ACC112 (cell line): Measurements from ENCODE around the gene IPO13.

Source experiments
- H2AFZ ChIP-seq: fragments of 200-600 bp; sonication (generic); one replicate; pipeline ENCODE4 v1.6.0; 2017; ENCODE audit warnings: antibody characterized with exemption, low read length; ENCODE audit not compliant: unreplicated experiment
- H3K27ac ChIP-seq: fragments of 200-600 bp; sonication (generic); 2 replicates; pipeline ENCODE4 v1.5.1; 2014; ENCODE audit warnings: low read depth, mild to moderate bottlenecking, antibody characterized with exemption, low read length, moderate library complexity
- H3K27me3 ChIP-seq: fragments of 200-600 bp; sonication (generic); 2 replicates; pipeline ENCODE4 v1.6.1; 2014; ENCODE audit warnings: mild to moderate bottlenecking, antibody characterized with exemption, low read length, moderate library complexity, mixed read lengths; ENCODE audit not compliant: insufficient read depth
- H3K36me3 ChIP-seq: fragments of 200-600 bp; sonication (generic); 2 replicates; pipeline ENCODE4 v1.6.1; 2016; ENCODE audit warnings: mild to moderate bottlenecking, antibody characterized with exemption, low read length, moderate library complexity, mixed read lengths; ENCODE audit not compliant: insufficient read depth
- H3K4me1 ChIP-seq: fragments of 200-600 bp; sonication (generic); one replicate; pipeline ENCODE4 v1.6.1; 2016; ENCODE audit warnings: low read length, mixed read lengths; ENCODE audit not compliant: insufficient read depth, unreplicated experiment, control insufficient read depth
- H3K4me3 ChIP-seq: fragments of 200-600 bp; sonication (generic); 2 replicates; pipeline ENCODE4 v1.5.1; 2014; ENCODE audit warnings: mild to moderate bottlenecking, low read depth, low read length
- H3K79me2 ChIP-seq: fragments of 200-600 bp; sonication (generic); one replicate; pipeline ENCODE4 v1.6.0; 2016; ENCODE audit warnings: low read length; ENCODE audit not compliant: control insufficient read depth, unreplicated experiment, insufficient read depth

The IPO13 gene

GRCh38 chr1:43931711-43932660 lies 14.8 kb upstream of the IPO13 start:
- peaks cover 13% of the 10 kb centered on the region for H3K4me1 ChIP-seq
- H3K27me3 ChIP-seq: peaks cover 9% of the 10 kb centered on the region; the same call in 1 of the 2 replicates
- H3K36me3 ChIP-seq: peaks cover 8% of the 10 kb centered on the region; the same call in 1 of the 2 replicates
- no peaks in the 10 kb centered on the region for H3K79me2 ChIP-seq
- H3K4me3 ChIP-seq: no peak overlapping the region
- no peak overlapping the region for H3K27ac ChIP-seq
- H2AFZ ChIP-seq: no peak overlapping the region

- peaks cover 13% of the 10 kb centered on the region for H3K4me1 ChIP-seq
- H3K27me3 ChIP-seq: peaks cover 9% of the 10 kb centered on the region; the same call in 1 of the 2 replicates
- H3K36me3 ChIP-seq: peaks cover 8% of the 10 kb centered on the region; the same call in 1 of the 2 replicates
- H3K79me2 ChIP-seq: no peaks in the 10 kb centered on the region
- no peak overlapping the region for H3K27ac ChIP-seq
- peak overlapping the region; percentile 68 for H3K4me3 ChIP-seq
- H2AFZ ChIP-seq: no peak overlapping the region
Observed at GRCh38 chr1:43932786-43933385, 13.9 kb upstream of the IPO13 start.

GRCh38 chr1:43933386-43934100 lies 13.2 kb upstream of the IPO13 start, which contains the start of gene ARTN:
TSS of gene ARTN (plus strand) at chr1:43933801. CDS start at chr1:43935657, 1,856 bp downstream.
- H3K27me3 ChIP-seq: peaks cover 9% of the 10 kb centered on the region; the same call in 1 of the 2 replicates
- H2AFZ ChIP-seq: no peak within 1 kb of the TSS

DNA sequence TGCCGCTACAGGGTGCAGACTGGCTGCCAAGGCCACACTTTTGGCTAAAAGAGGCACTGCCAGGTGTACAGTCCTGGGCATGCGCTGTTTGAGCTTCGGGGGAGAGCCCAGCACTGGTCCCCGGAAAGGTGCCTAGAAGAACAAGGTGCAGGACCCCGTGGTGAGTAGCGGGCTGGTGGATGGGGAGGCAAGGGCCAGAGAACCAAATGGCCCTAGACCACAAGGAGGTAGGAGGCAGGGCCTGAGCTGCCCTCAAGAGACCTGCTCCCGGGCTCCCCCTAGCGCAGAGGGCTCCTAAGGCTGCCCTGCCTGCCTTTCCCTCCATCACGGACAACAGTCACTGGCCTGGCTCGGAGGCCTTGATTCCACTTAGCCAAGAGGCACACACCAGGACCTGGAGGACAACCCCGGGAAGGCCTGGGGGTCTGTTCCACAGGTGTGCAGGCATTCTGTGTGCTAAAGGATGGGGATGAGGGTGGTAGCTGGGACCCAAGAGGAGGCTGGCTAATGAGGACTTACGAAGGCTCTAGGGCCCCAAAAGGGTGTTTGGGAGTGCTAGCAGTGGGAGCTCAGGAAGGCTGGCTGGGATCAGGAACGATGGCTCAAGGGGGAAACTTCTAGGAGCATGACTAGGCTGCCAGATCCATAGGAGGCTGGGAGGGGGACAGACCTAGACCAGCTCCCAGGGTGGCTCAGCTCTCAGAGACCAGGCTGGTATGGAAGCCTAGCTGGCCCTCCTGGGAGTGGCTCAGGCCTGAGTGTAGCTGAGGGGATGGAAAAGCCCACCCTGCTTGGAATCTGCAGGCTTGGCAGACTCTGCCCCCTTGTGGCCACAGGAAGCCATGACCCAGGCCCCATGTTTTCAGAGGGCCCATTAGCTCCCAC lies 12.4 kb upstream of the IPO13 start:
- H3K27ac ChIP-seq: no peak overlapping the region
- H3K4me3 ChIP-seq: peak overlapping the region; percentile 68
- H3K79me2 ChIP-seq: no peaks in the 10 kb centered on the region
- peaks cover 13% of the 10 kb centered on the region for H3K4me1 ChIP-seq
- peaks cover 8% of the 10 kb centered on the region; the same call in 1 of the 2 replicates for H3K36me3 ChIP-seq
- H2AFZ ChIP-seq: no peak overlapping the region
- H3K27me3 ChIP-seq: peaks cover 9% of the 10 kb centered on the region; the same call in 1 of the 2 replicates

More at GRCh38 chr1:43933386-43934100, 13.2 kb upstream of the IPO13 start, which contains the start of gene ARTN:
- peak within 1 kb of the TSS; percentile 68 for H3K4me3 ChIP-seq
- H3K36me3 ChIP-seq: peaks cover 8% of the 10 kb centered on the region; the same call in 1 of the 2 replicates
- H3K79me2 ChIP-seq: no peaks in the 10 kb centered on the region
- no peak within 1 kb of the TSS for H3K27ac ChIP-seq
- H3K4me1 ChIP-seq: peaks cover 13% of the 10 kb centered on the region

GRCh38 chr1:43934986-43935324 lies 11.8 kb upstream of the IPO13 start:
- Histone ChIP-seq H3K4me1 (peaks cover 13% of the 10 kb centered on the region), H3K4me3 (no peak overlapping the region), H2AFZ (no peak overlapping the region), H3K79me2 (no peaks in the 10 kb centered on the region), H3K27ac (no peak overlapping the region), H3K27me3 (peaks cover 9% of the 10 kb centered on the region; the same call in 1 of the 2 replicates), H3K36me3 (peaks cover 4% of the 10 kb centered on the region; the same call in 1 of the 2 replicates)

- Histone ChIP-seq H3K4me3 (peak overlapping the region; percentile 58), H3K79me2 (no peaks in the 10 kb centered on the region), H3K4me1 (peaks cover 13% of the 10 kb centered on the region), H2AFZ (no peak overlapping the region), H3K27me3 (peaks cover 9% of the 10 kb centered on the region; the same call in 1 of the 2 replicates), H3K36me3 (no peaks in the 10 kb centered on the region), H3K27ac (no peak overlapping the region)
Observed at GRCh38 chr1:43935711-43936427, 10.9 kb upstream of the IPO13 start.

DNA sequence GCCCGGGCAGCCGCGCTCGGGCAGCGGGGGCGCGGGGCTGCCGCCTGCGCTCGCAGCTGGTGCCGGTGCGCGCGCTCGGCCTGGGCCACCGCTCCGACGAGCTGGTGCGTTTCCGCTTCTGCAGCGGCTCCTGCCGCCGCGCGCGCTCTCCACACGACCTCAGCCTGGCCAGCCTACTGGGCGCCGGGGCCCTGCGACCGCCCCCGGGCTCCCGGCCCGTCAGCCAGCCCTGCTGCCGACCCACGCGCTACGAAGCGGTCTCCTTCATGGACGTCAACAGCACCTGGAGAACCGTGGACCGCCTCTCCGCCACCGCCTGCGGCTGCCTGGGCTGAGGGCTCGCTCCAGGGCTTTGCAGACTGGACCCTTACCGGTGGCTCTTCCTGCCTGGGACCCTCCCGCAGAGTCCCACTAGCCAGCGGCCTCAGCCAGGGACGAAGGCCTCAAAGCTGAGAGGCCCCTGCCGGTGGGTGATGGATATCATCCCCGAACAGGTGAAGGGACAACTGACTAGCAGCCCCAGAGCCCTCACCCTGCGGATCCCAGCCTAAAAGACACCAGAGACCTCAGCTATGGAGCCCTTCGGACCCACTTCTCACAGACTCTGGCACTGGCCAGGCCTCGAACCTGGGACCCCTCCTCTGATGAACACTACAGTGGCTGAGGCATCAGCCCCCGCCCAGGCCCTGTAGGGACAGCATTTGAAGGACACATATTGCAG lies 10.2 kb upstream of the IPO13 start:
- no peak overlapping the region for H2AFZ ChIP-seq

DNA sequence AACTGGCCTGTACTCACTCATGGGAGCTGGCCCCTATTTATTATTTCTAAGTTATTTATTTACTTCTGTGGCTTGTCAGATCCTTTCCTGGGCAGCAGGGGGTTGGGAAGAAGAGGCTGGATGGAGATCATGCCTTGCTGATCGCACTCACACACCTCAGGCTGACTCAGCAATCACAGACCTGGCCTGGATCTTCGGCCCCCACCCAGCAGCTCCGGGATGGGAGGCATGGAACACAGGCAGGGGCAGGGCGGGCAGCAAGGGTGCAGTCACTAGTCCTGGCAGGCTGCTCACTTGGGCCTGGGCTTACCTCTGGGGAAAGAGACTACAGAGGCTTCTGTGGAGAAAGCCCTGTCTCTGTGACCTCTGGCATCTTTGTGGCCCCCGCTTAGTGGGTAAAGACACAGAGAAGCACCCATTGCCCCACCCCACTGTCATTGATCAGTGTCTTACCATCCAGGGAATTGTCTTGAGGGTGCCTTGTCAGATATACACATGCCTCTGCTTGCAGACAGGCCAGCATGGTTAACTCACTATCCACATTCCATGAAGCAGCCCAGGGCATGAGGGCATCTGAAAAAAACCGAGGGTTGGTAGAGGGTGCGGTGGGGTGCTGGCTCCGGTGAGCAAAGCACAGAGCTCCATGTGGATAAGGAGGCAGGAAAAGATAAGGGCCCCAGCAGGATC lies 9.4 kb upstream of the IPO13 start:
- Histone ChIP-seq H3K4me3 (no peak overlapping the region), H2AFZ (no peak overlapping the region), H3K4me1 (peaks cover 13% of the 10 kb centered on the region), H3K79me2 (no peaks in the 10 kb centered on the region), H3K27ac (no peak overlapping the region), H3K36me3 (no peaks in the 10 kb centered on the region), H3K27me3 (peaks cover 9% of the 10 kb centered on the region; the same call in 1 of the 2 replicates)

More for the DNA sequence above, 10.2 kb upstream of the IPO13 start:
- Histone ChIP-seq H3K36me3 (no peaks in the 10 kb centered on the region), H3K4me3 (peak overlapping the region; percentile 39; the same call in 1 of the 2 replicates), H3K27me3 (peaks cover 9% of the 10 kb centered on the region; the same call in 1 of the 2 replicates), H3K4me1 (peaks cover 13% of the 10 kb centered on the region), H3K79me2 (no peaks in the 10 kb centered on the region), H3K27ac (no peak overlapping the region)
